Measurements from ENCODE around the gene ASRGL1.

- TF ChIP-seq ZNF558 (CRISPR knock-in tag; IDR thresholded peaks at IDR 0.05; ENCODE audit: borderline replicate concordance) = no peak
- no peak for TF ChIP-seq RBM39 (IDR thresholded peaks at IDR 0.05; ENCODE audit: low read depth, low read length, poor library complexity, severe bottlenecking)
- TF ChIP-seq ZNF569 (CRISPR knock-in tag; IDR thresholded peaks at IDR 0.05; ENCODE audit: borderline replicate concordance) = no peak
- no peak for TF ChIP-seq ATF2 (CRISPR knock-in tag; IDR thresholded peaks at IDR 0.05)
- no peak for TF ChIP-seq FOXM1 (CRISPR knock-in tag; IDR thresholded peaks at IDR 0.05)
- TF ChIP-seq NFYB (CRISPR knock-in tag; IDR thresholded peaks at IDR 0.05) = no peak
- no peak for TF ChIP-seq PRPF4 (IDR thresholded peaks at IDR 0.05; ENCODE audit: low read depth, low read length, poor library complexity, severe bottlenecking)
- no peak for TF ChIP-seq FOSL1 (CRISPR knock-in tag; IDR thresholded peaks at IDR 0.05; ENCODE audit: borderline replicate concordance)
- no peak for TF ChIP-seq CTCF (CRISPR knock-in tag; IDR thresholded peaks at IDR 0.05)
- TF ChIP-seq ZBTB7A (CRISPR knock-in tag; IDR thresholded peaks at IDR 0.05) = no peak
- TF ChIP-seq SMC3 (IDR thresholded peaks at IDR 0.05; ENCODE audit: low read length) = no peak
Measured at GRCh38 chr11:62418733-62419132, 81.5 kb downstream of the ASRGL1 start, which contains the start of gene SCGB1A1.

Measured in HepG2 (cell line).